ENCODE results near the gene PRRG1.

- TF ChIP-seq CTCF (conservative IDR thresholded peaks at IDR 0.05 in 1 of 2, IDR thresholded peaks at IDR 0.05 in 1 of 2; ENCODE audit: extremely low read depth in 1 of 2, insufficient read depth in 1 of 2, low read depth in 1 of 2, low read length in 2 of 2), result no peak
- TF ChIP-seq EZH2 (IDR thresholded peaks at IDR 0.05; ENCODE audit: borderline replicate concordance, low read length), result no peak
Observed at GRCh38 chrX:37378404-37378803, 29.2 kb downstream of the PRRG1 start.

Data from mammary epithelial cell (primary cell).